GM18907 (cell line): ENCODE data around the gene POLR2A.

Experiments
- ATAC-seq: cut with Tn5 transposase; IDR thresholded peaks from one replicate; pipeline ENCODE4 v1.9.1; 2021; ENCODE audit warnings: mild to moderate bottlenecking, moderate library complexity; ENCODE audit not compliant: unreplicated experiment

The POLR2A gene

DNA sequence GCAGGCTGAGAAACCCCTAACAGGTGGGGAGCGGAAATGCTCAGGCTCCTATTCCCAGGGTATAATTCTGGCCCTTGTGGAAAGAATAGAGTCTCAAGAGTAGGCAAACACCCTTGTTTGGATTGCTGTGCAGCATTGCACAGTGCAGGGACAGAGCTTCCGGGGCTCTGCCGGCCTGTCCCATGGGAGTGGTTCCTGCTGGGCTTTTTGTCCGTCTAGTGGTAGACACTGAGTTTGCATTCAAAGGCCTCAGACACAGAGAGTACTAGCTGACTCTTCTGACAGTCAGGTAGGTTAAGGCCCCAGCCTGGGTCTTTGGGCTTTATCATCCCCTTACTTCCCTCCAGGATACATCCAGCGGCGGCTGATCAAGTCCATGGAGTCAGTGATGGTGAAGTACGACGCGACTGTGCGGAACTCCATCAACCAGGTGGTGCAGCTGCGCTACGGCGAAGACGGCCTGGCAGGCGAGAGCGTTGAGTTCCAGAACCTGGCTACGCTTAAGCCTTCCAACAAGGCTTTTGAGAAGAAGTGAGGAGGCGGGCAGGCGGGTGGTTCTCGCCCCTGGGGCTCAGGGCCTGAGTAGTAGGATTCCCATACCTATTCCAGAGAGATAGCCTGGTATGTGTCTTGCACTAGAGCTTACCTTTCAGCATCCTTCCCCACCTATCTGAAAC, 18.1 kb downstream of the POLR2A start:
- ATAC-seq, result no peak

DNA sequence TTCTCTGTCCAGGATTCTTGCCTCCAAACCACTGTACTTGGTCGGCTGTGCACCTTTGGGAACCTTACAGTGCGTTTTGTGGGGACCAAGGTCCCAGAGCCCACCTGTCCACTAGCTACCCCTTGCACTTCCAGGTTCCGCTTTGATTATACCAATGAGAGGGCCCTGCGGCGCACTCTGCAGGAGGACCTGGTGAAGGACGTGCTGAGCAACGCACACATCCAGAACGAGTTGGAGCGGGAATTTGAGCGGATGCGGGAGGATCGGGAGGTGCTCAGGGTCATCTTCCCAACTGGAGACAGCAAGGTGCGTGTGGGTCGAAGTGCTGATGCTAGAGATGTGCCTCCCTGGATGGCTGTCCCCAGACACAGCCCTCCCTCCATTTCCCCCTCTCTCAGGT, 18.8 kb downstream of the POLR2A start:
- ATAC-seq, result no peak

DNA sequence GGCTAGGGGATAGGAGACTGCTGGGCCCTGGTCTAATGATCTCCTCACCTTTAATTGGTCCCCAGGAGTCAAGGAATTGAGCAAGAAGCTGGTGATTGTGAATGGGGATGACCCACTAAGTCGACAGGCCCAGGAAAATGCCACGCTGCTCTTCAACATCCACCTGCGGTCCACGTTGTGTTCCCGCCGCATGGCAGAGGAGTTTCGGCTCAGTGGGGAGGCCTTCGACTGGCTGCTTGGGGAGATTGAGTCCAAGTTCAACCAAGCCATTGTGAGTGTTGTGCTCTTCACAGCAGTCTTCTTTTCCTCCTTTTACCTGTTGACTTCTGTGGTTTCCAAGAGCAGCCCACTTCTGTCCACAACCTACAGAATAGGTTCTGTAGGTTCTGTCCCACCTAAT, 19.4 kb downstream of the POLR2A start:
- no peak for ATAC-seq

GRCh38 chr17:7508145-7508544, 24.0 kb downstream of the POLR2A start:
- no peak for ATAC-seq

- ATAC-seq, result no peak
Observed at GRCh38 chr17:7508846-7509245, 24.7 kb downstream of the POLR2A start.

- no peak for ATAC-seq
Observed at GRCh38 chr17:7509937-7510336, 25.8 kb downstream of the POLR2A start.

GRCh38 chr17:7511108-7511507, 26.9 kb downstream of the POLR2A start:
- no peak for ATAC-seq

DNA sequence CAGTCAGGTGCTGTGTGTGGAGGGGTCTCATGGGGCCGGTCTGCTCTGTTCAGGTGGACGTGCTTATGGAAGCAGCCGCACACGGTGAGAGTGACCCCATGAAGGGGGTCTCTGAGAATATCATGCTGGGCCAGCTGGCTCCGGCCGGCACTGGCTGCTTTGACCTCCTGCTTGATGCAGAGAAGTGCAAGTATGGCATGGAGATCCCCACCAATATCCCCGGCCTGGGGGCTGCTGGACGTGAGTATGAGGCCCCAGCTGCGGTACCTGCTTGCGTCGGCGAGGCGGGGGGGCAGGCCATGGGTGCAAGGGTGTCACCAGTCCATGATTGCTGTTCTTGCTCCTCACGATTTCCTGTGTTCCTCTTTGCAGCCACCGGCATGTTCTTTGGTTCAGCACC, 27.9 kb downstream of the POLR2A start:
- ATAC-seq, result no peak

- ATAC-seq, result no peak
Observed at GRCh38 chr17:7512824-7513540, 28.8 kb downstream of the POLR2A start.

DNA sequence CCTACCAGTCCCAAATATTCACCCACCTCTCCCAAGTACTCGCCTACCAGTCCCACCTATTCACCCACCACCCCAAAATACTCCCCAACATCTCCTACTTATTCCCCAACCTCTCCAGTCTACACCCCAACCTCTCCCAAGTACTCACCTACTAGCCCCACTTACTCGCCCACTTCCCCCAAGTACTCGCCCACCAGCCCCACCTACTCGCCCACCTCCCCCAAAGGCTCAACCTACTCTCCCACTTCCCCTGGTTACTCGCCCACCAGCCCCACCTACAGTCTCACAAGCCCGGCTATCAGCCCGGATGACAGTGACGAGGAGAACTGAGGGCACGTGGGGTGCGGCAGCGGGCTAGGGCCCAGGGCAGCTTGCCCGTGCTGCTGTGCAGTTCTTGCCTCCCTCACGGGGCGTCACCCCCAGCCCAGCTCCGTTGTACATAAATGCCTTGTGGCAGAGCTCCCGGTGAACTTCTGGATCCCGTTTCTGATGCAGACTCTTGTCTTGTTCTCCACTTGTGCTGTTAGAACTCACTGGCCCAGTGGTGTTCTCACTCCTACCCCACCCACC, 29.8 kb downstream of the POLR2A start:
- ATAC-seq, result no peak

- no peak for ATAC-seq
Observed at GRCh38 chr17:7515911-7516610, 31.9 kb downstream of the POLR2A start.

- ATAC-seq, result no peak
Observed at GRCh38 chr17:7523033-7523432, 38.9 kb downstream of the POLR2A start.

- ATAC-seq, result no peak
Observed at GRCh38 chr17:7528842-7529241, 44.7 kb downstream of the POLR2A start.

GRCh38 chr17:7530023-7530900, 46.1 kb downstream of the POLR2A start:
- no peak for ATAC-seq

DNA sequence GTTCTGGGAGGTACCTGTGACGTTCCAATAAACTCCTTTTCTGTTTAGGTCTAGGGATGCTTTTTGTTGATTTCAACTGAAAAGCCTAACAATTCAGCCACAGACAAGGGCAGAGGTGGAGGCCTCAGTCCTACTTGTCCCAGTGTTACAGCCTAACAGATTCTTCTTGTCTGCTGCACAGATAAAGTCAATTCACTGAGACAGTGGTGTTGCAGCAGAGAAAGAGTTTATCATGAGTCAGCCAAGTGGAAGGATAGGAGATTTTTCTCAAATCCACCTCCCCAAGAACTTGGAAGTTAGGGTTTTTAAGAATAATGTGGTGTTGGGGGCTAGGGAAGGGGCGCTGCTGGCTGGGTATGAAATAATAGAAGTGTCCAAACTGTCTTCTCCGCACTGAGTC, 53.9 kb downstream of the POLR2A start:
- no peak for ATAC-seq

DNA sequence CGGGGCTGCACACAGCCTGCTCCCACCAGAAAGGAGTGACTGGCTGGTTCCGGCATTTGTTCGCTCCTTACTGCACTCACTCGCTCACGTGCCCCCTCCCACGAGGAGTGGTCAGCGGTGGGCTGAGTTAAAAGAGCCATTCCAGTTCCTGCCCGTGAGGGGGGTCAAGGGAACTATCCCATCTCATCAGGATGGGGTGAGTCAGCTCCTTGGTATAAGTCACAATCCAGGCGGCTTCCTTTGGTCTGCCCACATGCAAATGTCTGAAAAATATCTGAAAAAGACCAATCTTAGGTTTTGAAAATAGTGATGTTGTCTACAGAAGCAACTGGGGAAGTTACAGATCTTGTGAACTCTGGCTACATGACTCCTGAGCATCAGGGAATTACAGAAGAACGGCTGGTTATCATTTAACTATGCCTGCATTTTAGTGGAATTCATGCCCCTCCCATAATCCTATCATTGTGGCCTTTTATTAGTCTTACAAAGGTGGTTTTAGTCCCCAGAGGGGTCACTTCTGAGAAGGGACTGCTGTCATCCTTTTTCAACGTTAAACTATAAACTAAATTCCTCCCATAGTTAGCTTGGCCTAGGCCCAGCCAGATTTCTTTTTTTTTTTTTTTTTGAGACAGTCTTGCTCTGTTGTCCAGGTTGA, 54.9 kb downstream of the POLR2A start:
- no peak for ATAC-seq

DNA sequence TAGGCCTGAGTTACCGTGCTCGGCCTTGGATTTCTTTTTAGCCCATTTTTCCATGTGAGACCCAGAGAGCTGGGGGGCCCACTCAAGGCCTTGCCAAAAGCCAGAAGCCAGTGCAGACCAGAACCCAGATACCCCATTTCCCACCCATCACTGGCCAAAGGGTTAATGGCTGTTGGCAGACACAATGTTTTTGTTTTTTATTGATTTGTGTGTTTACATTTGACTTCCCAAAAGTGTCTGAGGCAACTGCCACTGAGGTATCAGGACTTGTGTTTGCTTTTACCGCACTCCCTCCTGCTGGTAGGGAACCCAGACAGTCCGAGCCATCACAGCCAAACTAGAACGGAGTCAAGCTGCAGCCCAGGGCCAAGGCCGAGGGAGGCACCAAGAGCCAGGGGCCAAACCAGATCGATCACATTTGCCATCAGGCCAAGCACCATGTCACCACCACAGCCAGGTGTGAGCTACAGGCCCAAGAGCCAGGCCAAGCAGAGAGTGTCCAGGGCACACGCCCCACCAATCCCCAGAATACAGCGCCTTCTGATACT, 57.0 kb downstream of the POLR2A start:
- ATAC-seq, result no peak

DNA sequence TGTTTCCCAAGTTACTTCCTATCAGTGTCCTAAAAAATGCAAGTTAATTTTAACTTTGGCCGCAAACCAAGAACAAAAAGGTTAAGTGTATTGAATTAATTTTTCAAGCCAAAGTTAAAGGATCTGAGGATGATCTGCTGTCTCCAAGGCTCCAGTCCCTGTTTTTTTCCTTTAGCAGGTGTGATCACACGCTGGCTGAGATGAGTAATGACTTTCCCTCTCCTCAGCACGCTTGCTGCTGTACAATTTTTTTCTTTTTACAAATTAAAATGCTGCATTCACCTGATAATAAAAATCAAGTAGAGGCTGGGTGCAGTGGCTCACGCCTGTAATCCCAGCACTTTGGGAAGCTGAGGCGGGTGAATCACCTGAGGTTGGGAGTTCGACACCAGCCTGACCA, 60.7 kb downstream of the POLR2A start:
- no peak for ATAC-seq

- ATAC-seq, result no peak
Observed at GRCh38 chr17:7548585-7549400, 64.6 kb downstream of the POLR2A start, which contains the start of gene TNFSF12. Gene TNFSF12, plus strand, starts transcription at chr17:7549058. Its CDS starts 96 bp downstream, at chr17:7549154.
